ENCODE data around the gene TBCK.
"Not testable (repeated sequence)": the region's sequence is repeated elsewhere in the genome, so short reads cannot be mapped to it uniquely, and the experiment has no call there.

TBCK gene

GRCh38 chr4:106321168-106321567 lies 5.2 kb upstream of the TBCK start:
- not testable (repeated sequence) for DNase-seq

GRCh38 chr4:106320235-106320634 lies 4.2 kb upstream of the TBCK start:
- no peak for DNase-seq

DNA sequence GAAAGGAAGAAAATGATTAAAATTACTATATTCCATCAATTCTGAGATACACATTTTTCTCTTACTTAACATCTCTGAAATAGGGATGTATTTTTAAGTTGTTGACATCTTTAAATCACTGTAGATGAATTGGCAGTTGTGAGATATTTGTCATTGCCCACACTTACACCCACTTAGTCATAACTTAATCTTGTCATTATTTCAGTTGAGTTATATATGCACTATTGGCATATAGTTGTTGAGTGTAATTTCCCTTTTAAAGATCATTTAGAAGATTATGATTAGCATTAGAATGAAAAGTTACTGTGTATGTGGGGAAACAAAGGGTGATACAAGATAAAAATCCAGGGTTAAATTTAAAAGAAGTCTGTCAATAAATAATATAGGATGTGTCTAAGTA lies 2.5 kb upstream of the TBCK start:
- no peak for DNase-seq

DNA sequence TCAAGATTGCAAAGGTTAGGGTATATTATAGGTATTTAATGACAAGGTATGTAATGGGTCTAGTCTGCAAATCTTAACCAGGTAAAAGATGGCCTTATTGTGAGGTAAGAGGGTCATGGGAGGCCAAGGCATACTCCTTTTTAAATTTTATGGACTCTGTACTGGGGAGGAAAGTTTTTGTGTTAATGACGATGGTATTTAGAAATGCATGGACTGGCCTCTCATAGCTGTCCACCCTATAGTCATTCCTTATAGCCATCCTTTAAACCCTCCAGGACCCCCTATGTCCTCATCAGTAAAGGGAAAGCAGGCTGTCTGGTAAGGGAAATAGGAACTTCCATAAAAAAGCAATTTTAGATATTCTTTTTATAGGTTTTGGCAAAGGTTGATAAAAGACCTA lies 1.8 kb upstream of the TBCK start:
- no peak for DNase-seq

DNA sequence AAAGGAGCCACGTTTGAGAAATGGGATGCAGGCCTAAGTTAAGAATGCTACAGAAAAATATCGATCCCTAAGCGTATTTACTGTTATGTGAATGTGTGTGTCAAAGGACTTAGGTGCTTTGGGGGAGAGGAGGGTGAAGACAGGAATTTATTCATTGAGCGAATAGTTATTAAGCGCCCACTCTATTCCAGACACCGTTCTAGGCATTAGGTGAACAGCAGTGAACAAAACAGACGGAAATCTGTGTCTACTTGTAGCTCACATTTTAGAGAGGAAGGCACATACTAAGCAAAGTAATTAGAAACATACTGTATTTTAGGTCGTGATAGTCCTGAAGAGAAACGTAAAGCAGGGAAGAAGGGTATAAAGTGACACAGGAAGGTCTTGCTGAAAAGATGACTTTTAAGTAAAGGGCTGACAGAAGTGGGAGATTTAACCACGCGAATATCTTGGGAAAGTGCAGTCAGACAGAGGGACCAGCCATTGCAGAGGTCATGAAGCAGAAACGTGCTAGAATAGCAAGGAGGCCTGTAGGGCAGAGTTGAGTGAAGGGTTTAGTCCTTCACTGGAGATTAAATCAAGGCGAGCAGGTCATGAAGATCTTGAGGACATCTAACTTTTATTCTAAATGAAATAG lies 882 bp upstream of the TBCK start:
- no peak for DNase-seq

GRCh38 chr4:106315476-106315967 lies 487 bp downstream of the TBCK start:
- peak; percentile 35 for DNase-seq

- DNase-seq = no peak
These were observed 1.0 kb downstream of the TBCK start for GRCh38 chr4:106314960-106315359.

GRCh38 chr4:106312997-106313522 lies 2.9 kb downstream of the TBCK start:
- no peak for DNase-seq

GRCh38 chr4:106312377-106312776 lies 3.6 kb downstream of the TBCK start:
- DNase-seq = no peak

DNA sequence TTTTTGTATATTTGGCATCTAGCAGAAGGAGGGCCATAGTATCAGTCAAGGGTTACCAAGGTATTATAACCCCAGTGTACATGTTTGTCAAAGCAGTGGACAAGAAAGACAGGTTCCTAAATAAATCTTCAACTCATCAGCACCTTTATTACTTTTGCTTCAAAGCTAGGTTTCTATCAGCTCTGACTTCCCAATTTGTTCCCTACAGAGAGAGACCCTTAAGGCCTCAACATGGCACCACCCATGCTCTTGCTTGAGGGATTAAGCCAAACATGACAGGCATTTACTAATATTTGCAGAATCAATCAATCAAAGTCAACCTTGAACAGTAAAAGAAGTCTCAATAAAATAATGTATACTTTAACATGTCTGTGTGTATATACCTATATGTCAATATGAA lies 9.4 kb downstream of the TBCK start:
- DNase-seq = no peak

GRCh38 chr4:106305435-106306055 lies 10.5 kb downstream of the TBCK start:
- DNase-seq = no peak

GRCh38 chr4:106304632-106305031 lies 11.4 kb downstream of the TBCK start:
- DNase-seq = no peak

DNA sequence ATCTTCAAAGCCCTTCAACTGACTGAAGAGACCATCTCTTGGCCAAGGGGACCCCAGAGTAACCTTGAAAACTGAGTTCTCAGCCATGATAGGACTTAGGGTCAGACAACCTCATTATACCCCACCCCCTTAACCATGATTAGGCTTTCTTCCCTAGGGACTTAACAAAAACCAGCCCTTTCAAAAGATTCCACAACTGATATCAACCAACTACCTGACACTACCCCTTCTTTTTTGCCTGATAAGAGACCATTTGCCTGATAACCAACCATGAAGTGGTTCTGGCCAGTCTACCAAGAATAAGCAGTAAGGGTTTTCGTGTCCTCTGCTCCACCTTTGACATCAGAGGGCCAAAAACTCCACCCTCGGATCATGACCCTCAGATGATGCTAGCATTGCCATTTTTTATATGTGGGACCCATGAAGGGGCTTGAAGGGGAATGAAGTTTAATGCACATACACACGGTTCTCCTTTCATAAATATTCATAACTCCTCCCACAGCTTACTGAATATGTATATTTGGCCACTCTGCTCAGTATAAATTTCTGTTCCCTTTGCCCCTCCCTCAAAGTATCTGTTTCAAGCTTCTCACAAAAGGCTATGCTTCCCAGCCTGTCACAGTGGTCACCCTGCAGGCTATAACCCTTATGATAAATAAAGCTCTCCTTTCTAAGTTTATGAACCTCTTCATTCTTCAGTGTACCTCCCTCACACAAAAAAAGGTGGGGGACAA lies 12.3 kb downstream of the TBCK start:
- no peak for DNase-seq

GRCh38 chr4:106302062-106302438 lies 14.0 kb downstream of the TBCK start:
- no peak for DNase-seq

- no peak for DNase-seq
These were observed 14.5 kb downstream of the TBCK start for GRCh38 chr4:106301393-106302061.

DNA sequence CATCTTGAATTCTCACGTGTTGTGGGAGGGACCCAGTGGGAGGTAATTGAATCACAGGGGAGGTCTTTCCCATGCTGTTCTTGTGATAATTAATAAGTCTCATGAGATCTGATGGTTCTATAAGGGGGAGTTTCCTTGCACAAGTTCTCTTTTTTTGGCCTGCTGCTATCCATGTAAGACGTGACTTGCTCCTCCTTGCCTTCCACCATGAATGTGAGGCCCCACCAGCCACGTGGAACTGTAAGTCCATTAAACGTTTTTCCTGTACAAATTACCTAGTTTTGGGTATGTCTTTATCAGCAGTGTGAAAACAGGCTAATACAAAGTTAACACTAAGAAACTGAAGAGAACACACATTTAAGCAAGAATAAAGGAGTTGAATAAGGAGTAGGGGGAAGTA lies 16.0 kb downstream of the TBCK start:
- DNase-seq = no peak

- no peak for DNase-seq
These were observed 18.6 kb downstream of the TBCK start for GRCh38 chr4:106297245-106298035.

- no peak for DNase-seq
These were observed 21.9 kb downstream of the TBCK start for GRCh38 chr4:106294062-106294461.

GRCh38 chr4:106291678-106292077 lies 24.3 kb downstream of the TBCK start:
- DNase-seq = no peak

- DNase-seq = no peak
These were observed 26.3 kb downstream of the TBCK start for GRCh38 chr4:106289737-106290136.

DNA sequence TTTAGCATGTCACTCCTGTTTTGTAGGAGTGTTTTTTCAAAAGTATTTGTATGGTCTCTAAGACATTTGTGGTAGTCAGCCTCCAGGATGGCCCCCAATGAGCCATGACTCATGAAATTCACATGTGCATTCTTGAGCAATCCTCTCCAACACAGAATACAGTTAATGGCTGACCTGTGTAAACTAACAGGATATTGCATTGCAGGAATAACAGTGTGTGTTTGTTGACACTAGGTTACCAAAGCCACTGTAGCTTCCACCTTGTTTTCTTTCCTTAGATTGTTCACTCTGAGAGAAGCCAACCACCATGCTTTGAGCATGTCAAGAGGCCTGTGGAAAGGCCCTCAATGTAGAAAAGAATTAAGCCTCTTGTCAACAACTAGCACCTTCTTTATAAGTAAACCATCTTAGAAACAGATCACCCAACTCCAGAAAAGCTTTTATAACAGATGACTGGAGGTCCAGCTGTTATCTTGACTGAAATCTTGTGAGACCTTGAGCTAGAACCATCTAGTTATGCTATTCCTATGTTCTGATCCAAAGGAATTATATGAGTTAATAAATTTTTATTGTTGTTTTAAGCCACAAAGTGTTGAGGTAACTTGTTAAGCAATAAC lies 28.5 kb downstream of the TBCK start:
- no peak for DNase-seq

- no peak for DNase-seq
These were observed 29.4 kb downstream of the TBCK start for GRCh38 chr4:106286611-106287010.
